CD4-positive, alpha-beta memory T cell (primary cell): ENCODE data around the gene ALDOB. TPM values are rescaled to one million over a fixed set of nuclear protein-coding genes. Genes with fewer than 3 reads are reported as not detected.

Experiments used
- CTCF ChIA-PET: fragments of 350-600 bp; sonication (Branson Sonifier 250); formaldehyde crosslinking; loops from one replicate; lab custom pipeline; 2021; ENCODE audit warnings: inconsistent platforms; ENCODE audit not compliant: partially characterized antibody; lab: Charles Lee
- POLR2A ChIA-PET: fragments of 350-600 bp; sonication (Branson Sonifier 250); formaldehyde crosslinking; loops from one replicate; lab custom pipeline; 2021; ENCODE audit not compliant: partially characterized antibody; lab: Charles Lee
- DNase-seq, 5 donors: peaks; one replicate each; pipeline versions ENCODE4 v3.0.0 to v3.0.0-alpha.2; 2020 to 2022; ENCODE audit warnings: mixed read lengths in 1 of 5
- H3K27ac ChIP-seq: one replicate; pipeline ENCODE4 v1.7.0; 2013; ENCODE audit warnings: low read depth, low read length
- H3K27me3 ChIP-seq: 2 replicates; pipeline ENCODE4 v1.7.0; 2013; ENCODE audit warnings: mild to moderate bottlenecking, low read length, moderate library complexity; ENCODE audit not compliant: insufficient read depth
- H3K36me3 ChIP-seq: 2 replicates; pipeline ENCODE4 v1.7.0; 2013; ENCODE audit warnings: mild to moderate bottlenecking, low read length, moderate library complexity; ENCODE audit not compliant: insufficient read depth
- H3K4me1 ChIP-seq: 2 replicates; pipeline ENCODE4 v1.7.0; 2013; ENCODE audit warnings: mild to moderate bottlenecking, low read length, moderate library complexity; ENCODE audit not compliant: insufficient read depth
- H3K4me3 ChIP-seq, 2 donors: one replicate each; pipeline ENCODE4 v1.7.0; 2013; ENCODE audit warnings: low read length in 2 of 2, mild to moderate bottlenecking in 1 of 2
- H3K9me3 ChIP-seq, 2 donors: one replicate each; pipeline ENCODE4 v1.7.0; 2013; ENCODE audit warnings: low read length in 2 of 2, control low read depth in 1 of 2; ENCODE audit not compliant: control insufficient read depth in 1 of 2
- H3K27ac Mint-ChIP-seq, 7 donors: one replicate each; pipeline ENCODE4 v1.8.0; 2020 to 2021; ENCODE audit warnings: mixed read lengths in 7 of 7, mild to moderate bottlenecking in 6 of 7, inconsistent platforms in 3 of 7, moderate library complexity in 3 of 7
- H3K27me3 Mint-ChIP-seq, 2 donors: one replicate each; pipeline ENCODE4 v1.8.0; 2020 to 2021; ENCODE audit warnings: mixed read lengths in 2 of 2
- H3K36me3 Mint-ChIP-seq, 2 donors: one replicate each; pipeline ENCODE4 v1.8.0; 2020 to 2021; ENCODE audit warnings: mixed read lengths in 2 of 2, inconsistent platforms in 1 of 2, mild to moderate bottlenecking in 1 of 2
- H3K4me1 Mint-ChIP-seq, 4 donors: one replicate each; pipeline ENCODE4 v1.8.0; 2020 to 2021; ENCODE audit warnings: mixed read lengths in 4 of 4, mild to moderate bottlenecking in 1 of 4
- H3K4me3 Mint-ChIP-seq, 8 donors: one replicate each; pipeline ENCODE4 v1.8.0; 2020 to 2021; ENCODE audit warnings: mixed read lengths in 8 of 8, mild to moderate bottlenecking in 7 of 8, moderate library complexity in 6 of 8, inconsistent platforms in 3 of 8
- H3K9me3 Mint-ChIP-seq, 8 donors: one replicate each; pipeline ENCODE4 v1.8.0; 2020 to 2021; ENCODE audit warnings: mixed read lengths in 8 of 8, mild to moderate bottlenecking in 5 of 8, inconsistent platforms in 3 of 8, moderate library complexity in 1 of 8
- intact Hi-C: fragments of 100-400 bp; cut with micrococcal nuclease; formaldehyde crosslinking; loops from one replicate; pipeline ENCODE4 v1.15.1; 2023
- polyA plus RNA-seq, 2 donors: library from polyadenylated mRNA; unstranded; fragments of 300-500 nt; fragmentation: Illumina TruSeq; gene quantifications; one replicate each; pipeline ENCODE4 v1.2.3, GENCODE V29; 2021
- total RNA-seq, 2 experiments: library from RNA; stranded (reverse); gene quantifications; one replicate each; pipeline ENCODE4 v1.2.3, GENCODE V29; 2021

ALDOB gene
- total and polyA plus RNA-seq, 4 experiments from 2014 or later, result not detected

- H3K4me1 Mint-ChIP-seq, result peaks cover 52 to 79% (median 69%) of the 10 kb centered on the region in 4 donors
- CTCF ChIA-PET, result interaction anchor here (1.6 to 2.3 kb wide), 2 partner anchors 12 to 133 kb away, joined by 5 to 13 read pairs; partner anchors contain the start of gene RNF20
- POLR2A ChIA-PET, result interaction anchor here (2.4 kb wide), 1 partner anchor 133 kb away, joined by 24 read pairs; the partner anchor contains the start of gene RNF20
These were observed 35.5 kb downstream of the ALDOB start for GRCh38 chr9:101400120-101400519.

GRCh38 chr9:101399643-101399970 is 36.0 kb downstream of the ALDOB start:
- Mint-ChIP-seq H3K4me1 (peaks cover 55 to 84% (median 74%) of the 10 kb centered on the region in 4 donors), H3K4me3 (peak overlapping the region; percentile 98 to 100 (median 99)), H3K27ac (peak overlapping the region; percentile 98 to 100 (median 99)), H3K36me3 (peaks cover 52 to 77% of the 10 kb centered on the region in 2 donors), H3K27me3 (no peaks in the 10 kb centered on the region), H3K9me3 (peaks cover 0 to 8% (median 4%) of the 10 kb centered on the region in 8 donors)
- H3K27ac ChIP-seq, result peak overlapping the region; percentile 93
- H3K27me3 ChIP-seq, result no peaks in the 10 kb centered on the region
- peaks cover 56% of the 10 kb centered on the region for H3K4me1 ChIP-seq
- POLR2A ChIA-PET, result interaction anchor here (1.1 to 2.4 kb wide), 2 partner anchors 11 to 134 kb away, joined by 5 to 24 read pairs; partner anchors contain the start of gene RNF20
- no peaks in the 10 kb centered on the region for H3K9me3 ChIP-seq
- peaks cover 27% of the 10 kb centered on the region for H3K36me3 ChIP-seq
- H3K4me3 ChIP-seq, result peak overlapping the region; percentile 62 to 86
- CTCF ChIA-PET, result interaction anchor here (1.6 to 2.3 kb wide), 2 partner anchors 11 to 134 kb away, joined by 5 to 13 read pairs; partner anchors contain the start of gene RNF20
- no peak for DNase-seq
- intact Hi-C loops, result loop anchor here (2.0 to 10.0 kb wide), 5 partner anchors 802 to 1579 kb away; partner anchors contain the start of genes ERP44, INVS, NR4A3 and TEX10

More at GRCh38 chr9:101400120-101400519, 35.5 kb downstream of the ALDOB start:
- no peak for DNase-seq
- H3K27me3 Mint-ChIP-seq, result no peaks in the 10 kb centered on the region
- peaks cover 32% of the 10 kb centered on the region for H3K36me3 ChIP-seq
- H3K36me3 Mint-ChIP-seq, result peaks cover 53 to 77% of the 10 kb centered on the region in 2 donors
- H3K4me3 Mint-ChIP-seq, result peak overlapping the region; percentile 98 to 100 (median 99)
- intact Hi-C loops, result no loop called here
- H3K27ac ChIP-seq, result no peak overlapping the region
- H3K27ac Mint-ChIP-seq, result peak overlapping the region; percentile 29 to 98 (median 63)
- peak overlapping the region in 1 of 2 donors; percentile 86 for H3K4me3 ChIP-seq
- H3K27me3 ChIP-seq, result no peaks in the 10 kb centered on the region
- H3K9me3 Mint-ChIP-seq, result peaks cover 0 to 13% (median 8%) of the 10 kb centered on the region in 8 donors
- H3K9me3 ChIP-seq, result no peaks in the 10 kb centered on the region
- H3K4me1 ChIP-seq, result peaks cover 54% of the 10 kb centered on the region

GRCh38 chr9:101398930-101399642 is 36.5 kb downstream of the ALDOB start:
- Mint-ChIP-seq H3K4me1 (peaks cover 61 to 89% (median 79%) of the 10 kb centered on the region in 4 donors), H3K4me3 (peak overlapping the region; percentile 98 to 100 (median 99)), H3K9me3 (peaks cover 0 to 8% (median 4%) of the 10 kb centered on the region in 8 donors), H3K36me3 (peaks cover 52 to 77% of the 10 kb centered on the region in 2 donors), H3K27me3 (no peaks in the 10 kb centered on the region), H3K27ac (peak overlapping the region; percentile 98 to 100 (median 99))
- ChIA-PET POLR2A (interaction anchor here (0.9 to 2.4 kb wide), 5 partner anchors 9 to 171 kb away, joined by 5 to 24 read pairs (median 6); partner anchors contain the start of gene RNF20), CTCF (interaction anchor here (1.2 to 2.3 kb wide), 3 partner anchors 11 to 134 kb away, joined by 5 to 13 read pairs (median 7); partner anchors contain the start of gene RNF20)
- no peaks in the 10 kb centered on the region for H3K9me3 ChIP-seq
- intact Hi-C loops, result loop anchor here (1.0 to 10.0 kb wide), 7 partner anchors 134 to 1578 kb away; partner anchors contain the start of genes ERP44, INVS, MSANTD3 and NR4A3
- no peaks in the 10 kb centered on the region for H3K27me3 ChIP-seq
- peaks cover 21% of the 10 kb centered on the region for H3K36me3 ChIP-seq
- no peak for DNase-seq
- H3K4me3 ChIP-seq, result peak overlapping the region; percentile 62 to 86
- H3K27ac ChIP-seq, result peak overlapping the region; percentile 93
- peaks cover 61% of the 10 kb centered on the region for H3K4me1 ChIP-seq

- ChIA-PET CTCF (interaction anchor here (0.8 to 2.3 kb wide), 3 partner anchors 10 to 797 kb away, joined by 3 to 13 read pairs (median 7); partner anchors contain the start of gene RNF20), POLR2A (interaction anchor here (0.9 to 2.4 kb wide), 5 partner anchors 10 to 172 kb away, joined by 5 to 24 read pairs (median 6); partner anchors contain the start of gene RNF20)
- H3K9me3 ChIP-seq, result no peaks in the 10 kb centered on the region
- peaks cover 61 to 87% (median 78%) of the 10 kb centered on the region in 4 donors for H3K4me1 Mint-ChIP-seq
- no peaks in the 10 kb centered on the region for H3K27me3 ChIP-seq
- H3K27me3 Mint-ChIP-seq, result no peaks in the 10 kb centered on the region
- H3K9me3 Mint-ChIP-seq, result peaks cover 0 to 6% (median under 1%) of the 10 kb centered on the region in 8 donors
- peaks cover 14% of the 10 kb centered on the region for H3K36me3 ChIP-seq
- intact Hi-C loops, result loop anchor here (1.0 to 10.0 kb wide), 7 partner anchors 135 to 1577 kb away; partner anchors contain the start of genes ERP44, INVS, MSANTD3 and NR4A3
- peak within 1 kb of the TSS; percentile 93 for H3K27ac ChIP-seq
- peak; percentile 95 to 100 (median 97) for DNase-seq
- H3K4me3 ChIP-seq, result peak within 1 kb of the TSS; percentile 75 to 86
- H3K36me3 Mint-ChIP-seq, result peaks cover 48 to 71% of the 10 kb centered on the region in 2 donors
- H3K4me1 ChIP-seq, result peaks cover 64% of the 10 kb centered on the region
- peak within 1 kb of the TSS; percentile 98 to 100 (median 99) for H3K4me3 Mint-ChIP-seq
- peak within 1 kb of the TSS; percentile 98 to 100 (median 99) for H3K27ac Mint-ChIP-seq
These were observed 37.3 kb downstream of the ALDOB start, which contains the start of the genes MRPL50 and ZNF189 for GRCh38 chr9:101398068-101398929. Gene MRPL50 (minus strand): TSS chr9:101398618. CDS start chr9:101398592, 26 bp downstream. Gene ZNF189 (plus strand): TSS chr9:101398851. CDS start chr9:101399157, 306 bp downstream.

GRCh38 chr9:101397746-101398067 is 37.9 kb downstream of the ALDOB start:
- peaks cover 8% of the 10 kb centered on the region for H3K36me3 ChIP-seq
- Mint-ChIP-seq H3K4me1 (peaks cover 61 to 86% (median 77%) of the 10 kb centered on the region in 4 donors), H3K4me3 (peak overlapping the region; percentile 98 to 100 (median 99)), H3K27ac (peak overlapping the region; percentile 98 to 100 (median 99)), H3K27me3 (no peaks in the 10 kb centered on the region), H3K9me3 (peaks cover 0 to 6% (median 2%) of the 10 kb centered on the region in 8 donors), H3K36me3 (peaks cover 47 to 69% of the 10 kb centered on the region in 2 donors)
- no peaks in the 10 kb centered on the region for H3K27me3 ChIP-seq
- CTCF ChIA-PET, result interaction anchor here (0.8 to 2.3 kb wide), 3 partner anchors 9 to 796 kb away, joined by 3 to 13 read pairs (median 7); partner anchors contain the start of gene RNF20
- H3K27ac ChIP-seq, result peak overlapping the region; percentile 93
- peaks cover 64% of the 10 kb centered on the region for H3K4me1 ChIP-seq
- peak overlapping the region; percentile 75 to 86 for H3K4me3 ChIP-seq
- no peak for DNase-seq
- POLR2A ChIA-PET, result interaction anchor here (1.2 to 2.4 kb wide), 3 partner anchors 9 to 136 kb away, joined by 5 to 24 read pairs (median 8); partner anchors contain the start of gene RNF20
- intact Hi-C loops, result loop anchor here (1.0 to 10.0 kb wide), 7 partner anchors 136 to 1577 kb away; partner anchors contain the start of genes ERP44, INVS, MSANTD3 and NR4A3
- no peaks in the 10 kb centered on the region for H3K9me3 ChIP-seq

GRCh38 chr9:101394687-101395086 is 40.9 kb downstream of the ALDOB start:
- peak overlapping the region in 2 of 8 donors; percentile 33 to 74 for H3K4me3 Mint-ChIP-seq
- Histone ChIP-seq H3K36me3 (peaks cover under 1% of the 10 kb centered on the region), H3K4me3 (no peak overlapping the region), H3K9me3 (no peaks in the 10 kb centered on the region), H3K27me3 (no peaks in the 10 kb centered on the region), H3K27ac (no peak overlapping the region), H3K4me1 (peaks cover 48% of the 10 kb centered on the region)
- H3K27ac Mint-ChIP-seq, result peak overlapping the region in 2 of 7 donors; percentile 39 to 80
- H3K9me3 Mint-ChIP-seq, result peaks cover 0 to 11% (median 4%) of the 10 kb centered on the region in 8 donors
- DNase-seq, result no peak
- intact Hi-C loops, result loop anchor here (5.0 to 10.0 kb wide), 3 partner anchors 797 to 1297 kb away; partner anchors contain the start of genes ERP44, INVS and TEX10
- POLR2A ChIA-PET, result no interaction called here
- H3K4me1 Mint-ChIP-seq, result peaks cover 51 to 81% (median 70%) of the 10 kb centered on the region in 4 donors
- H3K36me3 Mint-ChIP-seq, result peaks cover 40 to 72% of the 10 kb centered on the region in 2 donors
- CTCF ChIA-PET, result no interaction called here
- no peaks in the 10 kb centered on the region for H3K27me3 Mint-ChIP-seq
